GM18907 (cell line): ENCODE measurements around the gene MSS51.

ENCODE experiments used
- ATAC-seq: cut with Tn5 transposase; IDR thresholded peaks from one replicate; pipeline ENCODE4 v1.9.1; 2021; ENCODE audit warnings: mild to moderate bottlenecking, moderate library complexity; ENCODE audit not compliant: unreplicated experiment

The MSS51 gene

DNA sequence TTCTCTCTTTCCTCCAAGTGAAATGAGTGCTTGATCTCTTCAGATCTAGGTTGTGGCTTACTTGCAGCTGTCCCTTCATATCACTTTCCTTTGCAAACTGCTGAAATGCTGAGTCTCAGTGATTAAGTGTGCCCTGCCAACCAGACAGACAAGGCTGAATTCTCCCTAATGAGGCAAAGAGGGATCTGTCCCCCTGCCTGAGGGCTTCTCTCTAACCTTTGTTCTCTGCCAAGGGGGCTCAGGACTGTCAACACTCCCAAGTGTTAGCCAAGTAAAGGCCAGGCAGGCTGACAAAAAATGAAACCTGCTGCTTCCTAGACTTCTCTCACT lies at the start of gene MSS51:
TSS of gene MSS51 (minus strand) at position 24 of the 330 bp plus-strand sequence. CDS start 5,277 bp downstream, outside the sequence.
- no peak for ATAC-seq

DNA sequence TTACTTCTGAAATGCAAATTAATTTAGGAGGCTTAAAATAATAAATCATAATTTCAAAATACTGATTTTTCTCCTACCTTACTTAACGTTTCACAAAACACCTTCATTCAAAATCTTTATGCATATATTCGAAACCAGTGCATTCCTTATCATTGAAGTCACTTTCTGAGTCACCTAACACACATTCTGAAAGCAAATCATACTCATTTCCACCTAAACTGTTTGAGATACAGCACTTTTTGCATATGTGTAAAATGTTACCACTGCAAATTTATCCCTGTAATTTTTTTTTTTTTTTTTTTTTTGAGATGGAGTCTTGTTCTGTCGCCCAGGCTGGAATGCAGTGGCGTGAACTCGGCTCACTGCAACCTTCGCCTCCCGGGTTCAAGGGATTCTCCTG lies 46.8 kb upstream of the MSS51 start:
- ATAC-seq: no peak

GRCh38 chr10:73478636-73479035 lies 45.3 kb upstream of the MSS51 start:
- no peak for ATAC-seq

DNA sequence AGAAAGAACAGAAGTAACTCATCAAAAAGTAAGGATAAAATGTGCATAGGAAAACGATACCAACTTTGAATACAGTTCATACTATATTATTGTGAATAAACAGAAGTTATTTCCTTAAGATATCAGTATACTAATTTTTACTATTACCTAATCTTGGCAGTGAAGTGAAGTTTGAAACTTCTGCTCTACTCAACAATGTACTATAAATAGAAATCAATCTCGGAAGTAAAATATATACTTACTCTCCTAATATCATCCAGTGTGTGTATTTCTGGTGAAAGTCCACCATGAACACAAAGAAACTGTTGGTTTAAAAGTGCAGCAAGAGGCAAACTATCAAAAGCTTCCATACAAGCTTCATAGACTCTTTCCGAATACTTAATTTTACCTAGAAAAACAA lies 37.9 kb upstream of the MSS51 start:
- ATAC-seq: no peak

- no peak for ATAC-seq
Observed at GRCh38 chr10:73469579-73469978, 36.2 kb upstream of the MSS51 start.

DNA sequence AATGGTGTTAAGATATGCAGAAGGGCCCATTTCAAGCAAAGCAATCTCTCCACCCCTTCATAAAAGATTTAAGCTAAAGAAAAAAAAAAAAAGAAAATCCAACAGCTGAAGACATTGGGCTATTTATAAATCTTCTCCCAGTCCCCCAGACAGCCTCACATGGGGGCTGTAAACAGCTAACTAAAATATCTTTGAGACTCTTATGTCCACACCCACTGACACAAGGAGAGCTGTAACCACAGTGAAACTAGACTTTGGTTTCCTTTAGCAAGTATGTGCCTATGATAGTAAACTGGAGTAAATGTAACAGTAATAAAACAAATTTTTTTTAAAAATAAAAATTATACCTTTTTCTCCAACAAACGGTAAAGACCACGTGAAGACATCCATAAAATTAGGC lies 33.8 kb upstream of the MSS51 start:
- ATAC-seq: no peak

- ATAC-seq: no peak
Observed at GRCh38 chr10:73465978-73466726, 32.8 kb upstream of the MSS51 start.

DNA sequence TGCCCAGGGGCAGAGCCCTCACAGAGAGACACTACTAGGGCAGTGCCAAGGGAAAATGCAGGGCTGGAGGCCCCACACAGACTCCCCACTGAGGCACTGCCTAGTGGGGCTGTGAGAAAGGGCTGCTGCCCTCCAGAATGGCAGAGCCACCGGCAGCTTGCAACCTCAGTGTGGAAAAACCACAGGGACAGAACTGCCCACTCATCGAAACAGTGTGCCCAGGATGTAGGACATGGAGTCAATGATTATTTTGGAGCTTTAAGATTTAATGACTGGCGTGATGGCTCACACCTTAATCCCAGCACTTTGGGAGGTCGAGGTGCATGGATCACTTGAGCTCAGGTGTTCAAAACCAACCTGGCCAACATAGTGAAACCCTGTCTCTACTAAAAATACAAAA lies 27.5 kb upstream of the MSS51 start:
- no peak for ATAC-seq

- ATAC-seq: no peak
Observed at GRCh38 chr10:73459683-73460314, 26.4 kb upstream of the MSS51 start.

DNA sequence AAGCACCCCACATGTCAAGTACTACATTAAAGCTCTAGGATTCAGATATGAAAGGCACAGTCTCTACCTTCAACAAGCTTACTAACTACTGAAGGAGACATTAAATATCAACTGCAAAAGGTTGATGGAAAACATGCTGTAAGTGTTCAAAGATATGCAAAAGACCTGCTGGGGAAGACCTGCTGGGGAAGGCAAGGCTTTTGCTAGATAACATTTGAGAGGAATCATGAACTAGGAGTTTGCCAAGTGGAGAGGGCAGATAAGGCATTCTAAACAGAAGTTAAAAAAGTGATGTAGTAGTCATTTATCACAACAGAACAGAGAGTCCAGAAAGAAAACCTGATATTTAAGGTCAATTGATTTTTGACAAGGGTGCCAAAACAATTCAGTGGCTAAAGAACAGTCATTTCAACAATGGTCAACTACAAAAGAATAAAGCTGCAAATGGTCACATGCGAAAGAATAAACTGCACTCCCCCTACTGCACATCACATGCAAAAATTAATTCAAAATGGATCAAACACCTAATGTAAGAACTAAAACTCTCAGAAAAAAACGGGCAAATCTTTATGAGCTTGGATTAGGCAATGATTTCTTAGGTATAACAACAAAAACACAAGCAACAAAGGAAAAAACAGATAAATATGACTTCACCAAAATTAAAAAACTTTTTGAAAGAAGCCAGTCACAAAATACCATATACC lies 23.0 kb upstream of the MSS51 start:
- no peak for ATAC-seq

GRCh38 chr10:73449113-73449512 lies 15.8 kb upstream of the MSS51 start:
- ATAC-seq: no peak

- no peak for ATAC-seq
Observed at GRCh38 chr10:73448384-73448783, 15.0 kb upstream of the MSS51 start.

DNA sequence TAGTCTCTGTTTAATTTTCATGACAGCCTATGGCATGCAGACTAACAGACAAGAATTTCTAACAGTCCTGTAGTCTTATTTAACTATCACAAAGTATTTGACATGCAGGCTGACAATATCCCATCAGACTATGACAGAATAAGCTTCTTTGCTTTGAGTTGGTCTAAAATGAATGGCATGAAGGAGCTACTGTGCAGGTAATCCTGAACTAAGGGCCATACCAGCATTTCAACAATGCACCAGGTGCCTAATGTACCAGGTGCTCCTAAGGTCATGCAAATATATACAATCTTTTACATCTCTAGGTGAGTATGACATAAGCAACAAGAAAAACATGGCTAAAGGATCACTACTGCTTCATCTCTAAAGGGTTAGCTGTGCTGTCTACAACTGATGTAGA lies 13.6 kb upstream of the MSS51 start:
- no peak for ATAC-seq

GRCh38 chr10:73444457-73444856 lies 11.1 kb upstream of the MSS51 start:
- no peak for ATAC-seq

DNA sequence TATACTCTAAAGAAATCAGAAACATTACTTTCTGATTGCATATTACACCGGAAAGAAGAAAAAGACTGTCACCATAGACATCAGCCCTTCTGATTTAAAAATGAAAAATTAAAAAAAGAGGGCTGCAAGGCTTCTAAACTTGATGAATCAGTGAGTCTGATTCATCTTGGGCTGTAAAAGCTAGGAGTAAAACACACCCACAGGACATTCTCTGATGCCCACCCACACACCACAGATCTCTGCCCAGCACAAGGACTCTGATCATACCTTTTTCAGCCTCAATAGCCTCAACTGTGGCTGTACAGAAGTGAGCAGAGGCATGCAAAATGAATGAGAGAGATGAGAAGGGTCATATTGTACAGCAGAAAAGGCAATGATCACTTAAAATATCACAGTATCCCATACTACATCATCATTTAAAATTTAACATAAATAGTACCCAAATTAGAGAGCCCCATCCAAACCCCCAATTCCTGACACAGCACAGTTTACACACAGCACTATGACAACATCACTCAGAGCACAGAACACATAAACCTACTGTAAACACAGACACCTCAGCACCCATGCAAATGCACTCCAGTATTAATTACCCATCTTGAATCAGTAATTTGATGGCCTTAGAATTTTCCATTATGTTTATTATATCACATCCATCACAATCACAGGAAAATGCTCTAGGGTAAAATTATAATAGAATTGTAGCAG lies 6.4 kb upstream of the MSS51 start:
- no peak for ATAC-seq

GRCh38 chr10:73439055-73439454 lies 5.7 kb upstream of the MSS51 start:
- no peak for ATAC-seq

DNA sequence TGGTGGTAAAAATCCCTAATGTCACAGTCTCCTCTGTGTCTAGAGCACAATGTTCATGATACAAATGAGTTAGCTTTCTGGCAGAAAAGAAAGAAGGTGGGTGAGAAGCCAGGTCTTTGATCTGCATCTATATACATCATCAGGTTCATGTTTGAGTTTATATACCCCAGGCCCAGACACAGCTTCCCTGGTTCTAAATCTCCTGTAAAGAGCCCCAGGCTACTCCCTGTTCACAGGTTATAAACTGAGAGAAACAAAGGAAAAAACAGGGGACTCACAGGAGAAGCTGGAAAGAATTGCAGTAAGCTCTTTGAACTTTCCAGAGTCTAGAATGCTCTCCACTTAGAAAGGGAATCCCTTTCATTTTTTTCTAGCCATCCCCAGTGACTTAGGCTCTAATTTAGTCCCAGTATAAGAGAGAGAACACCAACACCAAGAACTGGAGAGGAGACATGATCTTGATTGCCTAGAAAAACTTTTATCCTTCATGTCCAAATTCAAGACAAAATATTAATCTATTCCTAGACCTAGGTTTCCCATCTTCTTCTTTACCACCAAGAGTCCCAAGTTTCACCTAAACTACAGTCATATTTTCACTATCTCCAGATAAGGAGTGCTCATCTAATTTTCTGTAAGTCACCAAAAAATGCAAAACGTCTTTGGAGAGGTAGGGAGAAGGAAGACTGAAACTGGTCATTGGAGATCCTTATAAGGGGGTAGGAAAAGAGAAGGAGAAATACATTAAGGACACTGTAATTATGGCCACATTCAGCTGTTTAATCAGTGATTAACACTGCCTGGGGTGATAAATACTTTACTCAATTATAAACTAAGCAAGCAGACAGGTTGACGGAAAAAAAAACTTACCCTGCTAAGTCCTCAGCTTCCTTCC lies 469 bp downstream of the MSS51 start:
- ATAC-seq: no peak

DNA sequence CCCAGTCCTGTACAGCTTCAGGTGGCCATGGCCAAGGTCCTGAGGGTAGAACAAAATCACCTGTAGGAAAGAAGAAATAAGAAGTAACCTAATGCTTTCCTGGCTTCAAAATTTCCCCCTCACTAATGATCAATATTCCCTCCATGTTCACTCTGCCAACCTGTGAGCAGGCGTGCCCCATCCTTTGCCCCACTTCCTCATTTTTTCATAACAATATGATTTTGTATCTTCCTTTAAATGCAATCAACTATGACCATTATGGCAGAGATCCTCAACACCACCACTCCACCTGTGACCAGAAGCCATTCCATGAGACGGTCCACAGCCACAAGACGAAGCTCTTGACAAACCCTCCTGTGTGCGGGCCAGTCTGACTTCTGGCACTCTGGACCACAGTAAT lies 7.0 kb downstream of the MSS51 start:
- no peak for ATAC-seq

- no peak for ATAC-seq
Observed at GRCh38 chr10:73424478-73424877, 8.9 kb downstream of the MSS51 start.

- no peak for ATAC-seq
Observed at GRCh38 chr10:73423309-73423708, 10.1 kb downstream of the MSS51 start.

- no peak for ATAC-seq
Observed at GRCh38 chr10:73416571-73416970, 16.8 kb downstream of the MSS51 start.
